MM.1S (cell line): Measurements from ENCODE around the gene FLII.

Experiments used
- EZH2 ChIP-seq: fragments of 300-600 bp; sonication (generic); optimal IDR thresholded peaks from 2 replicates; pipeline ENCODE3; 2017; ENCODE audit warnings: low read depth, mild to moderate bottlenecking, antibody characterized with exemption, low read length, mixed read lengths
- TF ChIP-seq, protein P1 (sequence below): fragments of 300-600 bp; sonication (generic); IDR thresholded peaks from 2 replicates; pipeline ENCODE4 v1.5.1; 2016; ENCODE audit warnings: antibody characterized with exemption, low read length, mixed read lengths

DNA sequence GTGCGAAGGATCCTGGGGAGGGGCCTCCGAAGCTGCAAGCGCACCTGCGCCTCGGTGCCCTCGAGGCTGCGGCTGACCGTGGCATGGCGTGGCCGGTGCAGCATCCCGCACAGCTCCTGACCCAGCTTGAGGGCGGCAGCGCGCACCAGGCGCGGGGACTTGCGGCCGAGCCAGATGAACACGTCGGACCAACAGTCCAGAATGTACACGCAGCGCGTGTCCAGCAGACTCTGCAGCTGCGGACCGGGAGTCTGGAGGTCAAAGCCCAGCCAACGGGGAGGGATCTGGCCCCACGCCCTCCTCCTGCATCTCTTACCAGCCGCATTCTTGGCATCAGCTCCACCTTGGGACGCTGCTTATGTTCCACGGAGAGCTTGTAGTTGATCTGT is 10.9 kb downstream of the FLII start:
- TF ChIP-seq, protein P1, sequence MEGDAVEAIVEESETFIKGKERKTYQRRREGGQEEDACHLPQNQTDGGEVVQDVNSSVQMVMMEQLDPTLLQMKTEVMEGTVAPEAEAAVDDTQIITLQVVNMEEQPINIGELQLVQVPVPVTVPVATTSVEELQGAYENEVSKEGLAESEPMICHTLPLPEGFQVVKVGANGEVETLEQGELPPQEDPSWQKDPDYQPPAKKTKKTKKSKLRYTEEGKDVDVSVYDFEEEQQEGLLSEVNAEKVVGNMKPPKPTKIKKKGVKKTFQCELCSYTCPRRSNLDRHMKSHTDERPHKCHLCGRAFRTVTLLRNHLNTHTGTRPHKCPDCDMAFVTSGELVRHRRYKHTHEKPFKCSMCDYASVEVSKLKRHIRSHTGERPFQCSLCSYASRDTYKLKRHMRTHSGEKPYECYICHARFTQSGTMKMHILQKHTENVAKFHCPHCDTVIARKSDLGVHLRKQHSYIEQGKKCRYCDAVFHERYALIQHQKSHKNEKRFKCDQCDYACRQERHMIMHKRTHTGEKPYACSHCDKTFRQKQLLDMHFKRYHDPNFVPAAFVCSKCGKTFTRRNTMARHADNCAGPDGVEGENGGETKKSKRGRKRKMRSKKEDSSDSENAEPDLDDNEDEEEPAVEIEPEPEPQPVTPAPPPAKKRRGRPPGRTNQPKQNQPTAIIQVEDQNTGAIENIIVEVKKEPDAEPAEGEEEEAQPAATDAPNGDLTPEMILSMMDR: no peak
- TF ChIP-seq EZH2: no peak
